Measurements from ENCODE around the gene KDM8. TPM values are rescaled to one million over a fixed set of nuclear protein-coding genes. Genes with fewer than 3 reads are reported as not detected.

The KDM8 gene
- total RNA-seq, 3 donors from 2014 or later: 1.9 to 4.5 (median 4.3) TPM

GRCh38 chr16:27233731-27234130 lies 30.4 kb downstream of the KDM8 start:
- Histone ChIP-seq H3K36me3 (no peaks in the 10 kb centered on the region), H3K4me1 (peaks cover 7% of the 10 kb centered on the region in 2 donors), H3K4me3 (no peak overlapping the region), H3K27ac (peak overlapping the region in 1 of 2 donors; percentile 78), H3K27me3 (no peaks in the 10 kb centered on the region), H3K9me3 (no peaks in the 10 kb centered on the region)
- no peak for DNase-seq (ENCODE audit: low spot score in 2 of 2)
- no peak for TF ChIP-seq CTCF (IDR thresholded peaks at IDR 0.05)
- TF ChIP-seq POLR2A (IDR thresholded peaks at IDR 0.05): no peak
- no peak for TF ChIP-seq POLR2AphosphoS5 (IDR thresholded peaks at IDR 0.05)
- intact Hi-C loops (cut with DNase I; ENCODE audit: low total_unique reads): loop anchor here (10.0 kb wide), 1 partner anchor 81 kb away; the partner anchor contains the start of gene IL4R

- Histone ChIP-seq H3K27ac (peak overlapping the region; percentile 78 to 88), H3K27me3 (no peaks in the 10 kb centered on the region)
Observed at GRCh38 chr16:27234171-27234570, 30.8 kb downstream of the KDM8 start.

GRCh38 chr16:27234603-27235002 lies 31.3 kb downstream of the KDM8 start:
- TF ChIP-seq CTCF (IDR thresholded peaks at IDR 0.05) (no peak), POLR2A (IDR thresholded peaks at IDR 0.05) (no peak), POLR2AphosphoS5 (IDR thresholded peaks at IDR 0.05) (no peak)
- intact Hi-C loops (cut with DNase I; ENCODE audit: low total_unique reads): loop anchor here (10.0 kb wide), 1 partner anchor 80 kb away; the partner anchor contains the start of gene IL4R
- Histone ChIP-seq H3K36me3 (no peaks in the 10 kb centered on the region), H3K27me3 (no peaks in the 10 kb centered on the region), H3K4me1 (peaks cover 7% of the 10 kb centered on the region in 2 donors), H3K4me3 (no peak overlapping the region), H3K27ac (peak overlapping the region; percentile 78 to 88), H3K9me3 (no peaks in the 10 kb centered on the region)
- no peak for DNase-seq (ENCODE audit: low spot score in 2 of 2)

More at GRCh38 chr16:27234171-27234570, 30.8 kb downstream of the KDM8 start:
- DNase-seq (ENCODE audit: low spot score in 2 of 2): no peak
- no peak for TF ChIP-seq POLR2AphosphoS5 (IDR thresholded peaks at IDR 0.05)
- no peaks in the 10 kb centered on the region for H3K36me3 ChIP-seq
- H3K9me3 ChIP-seq: no peaks in the 10 kb centered on the region
- intact Hi-C loops (cut with DNase I; ENCODE audit: low total_unique reads): loop anchor here (10.0 kb wide), 1 partner anchor 81 kb away; the partner anchor contains the start of gene IL4R
- H3K4me3 ChIP-seq: no peak overlapping the region
- H3K4me1 ChIP-seq: peaks cover 7% of the 10 kb centered on the region in 2 donors

DNA sequence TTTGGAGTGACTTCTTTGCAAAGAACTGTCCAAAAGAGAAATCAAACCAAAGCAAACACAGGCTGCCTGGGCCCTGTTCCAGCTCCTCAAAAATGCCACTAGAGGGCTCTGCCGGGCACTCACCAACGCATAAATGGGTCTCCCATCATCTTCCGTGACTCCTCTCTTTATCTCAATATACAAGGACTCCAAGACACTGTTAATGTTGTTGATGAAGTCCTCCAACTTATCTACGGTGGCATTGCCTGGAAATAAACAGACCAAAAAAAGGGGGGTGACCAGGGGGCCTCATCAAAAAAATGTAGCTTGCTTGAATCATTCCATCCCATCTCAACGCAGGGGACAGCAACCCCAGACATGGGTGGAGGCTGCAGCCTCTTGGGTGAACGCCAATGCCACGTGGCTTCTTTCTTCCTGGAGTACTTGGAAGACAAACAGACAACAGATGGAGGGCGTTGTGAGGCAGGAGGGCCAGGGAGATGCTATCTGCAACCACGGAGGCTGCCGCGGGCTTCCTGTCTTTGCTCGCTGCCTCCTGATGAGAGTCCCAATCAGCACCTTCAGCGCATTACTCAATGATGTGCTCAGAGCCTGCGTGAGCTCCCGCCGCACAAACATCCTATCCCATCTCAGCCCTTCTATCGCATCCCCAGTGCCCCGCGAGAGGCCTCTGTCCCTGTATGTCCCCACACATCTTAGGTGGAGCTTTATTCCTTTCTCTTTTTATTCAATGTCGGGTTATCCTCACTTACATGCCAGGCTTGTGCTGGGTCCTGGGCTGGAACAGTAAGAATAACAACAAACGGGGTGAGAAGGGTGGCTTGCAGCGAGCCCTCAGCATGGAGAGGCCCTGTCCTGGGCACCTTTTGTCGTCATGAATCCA lies 32.0 kb downstream of the KDM8 start:
- TF ChIP-seq CTCF (IDR thresholded peaks at IDR 0.05) (peak; percentile 28 to 77 (median 73)), POLR2AphosphoS5 (IDR thresholded peaks at IDR 0.05) (peak; percentile 48 to 78 (median 54)), POLR2A (IDR thresholded peaks at IDR 0.05) (no peak)
- intact Hi-C loops (cut with DNase I; ENCODE audit: low total_unique reads): loop anchor here (10.0 kb wide), 1 partner anchor 80 kb away; the partner anchor contains the start of gene IL4R
- Histone ChIP-seq H3K4me3 (peak overlapping the region in 2 of 3 donors; percentile 1 to 34), H3K27ac (peak overlapping the region; percentile 78 to 88), H3K36me3 (no peaks in the 10 kb centered on the region), H3K9me3 (no peaks in the 10 kb centered on the region), H3K27me3 (no peaks in the 10 kb centered on the region), H3K4me1 (peaks cover 7% of the 10 kb centered on the region in 2 donors)
- DNase-seq (ENCODE audit: low spot score in 2 of 2): peak; percentile 80 to 81

- Histone ChIP-seq H3K27me3 (no peaks in the 10 kb centered on the region), H3K36me3 (no peaks in the 10 kb centered on the region), H3K4me1 (peaks cover 7% of the 10 kb centered on the region in 2 donors), H3K27ac (peak overlapping the region; percentile 78 to 88), H3K4me3 (no peak overlapping the region), H3K9me3 (no peaks in the 10 kb centered on the region)
- TF ChIP-seq POLR2AphosphoS5 (IDR thresholded peaks at IDR 0.05) (no peak), POLR2A (IDR thresholded peaks at IDR 0.05) (no peak), CTCF (IDR thresholded peaks at IDR 0.05) (no peak)
- DNase-seq (ENCODE audit: low spot score in 2 of 2): no peak
- intact Hi-C loops (cut with DNase I; ENCODE audit: low total_unique reads): loop anchor here (10.0 kb wide), 1 partner anchor 79 kb away; the partner anchor contains the start of gene IL4R
Observed at GRCh38 chr16:27235938-27236245, 32.6 kb downstream of the KDM8 start.
